Heart left ventricle (tissue), 16 donors: Measurements from ENCODE around the gene TTC32. TPM values are rescaled to one million over a fixed set of nuclear protein-coding genes. Genes with fewer than 3 reads are reported as not detected.
"Not testable (repeated sequence)": the region's sequence is repeated elsewhere in the genome, so short reads cannot be mapped to it uniquely, and the experiment has no call there.

Experiments used
- ATAC-seq, 4 donors: fragments of 200-7000 bp; cut with Tn5 transposase; one replicate each; pipeline ENCODE4 v1.9.1; 2020 to 2022; ENCODE audit warnings: moderate library complexity in 4 of 4, mild to moderate bottlenecking in 3 of 4, moderate number of reproducible peaks in 1 of 4
- DNase-seq, 5 donors: peaks; one replicate each; pipeline ENCODE4 v3.0.0-alpha.2; 2020
- H3K27ac ChIP-seq, 12 donors: fragments of 200-600 bp; sonication (generic) in 4 of 12; one replicate each; pipeline versions ENCODE4 v1.5.0 to v1.8.0; 2016 to 2022; ENCODE audit warnings: mild to moderate bottlenecking in 2 of 12
- H3K27me3 ChIP-seq, 9 donors: fragments of 200-600 bp; sonication (generic) in 2 of 9; one replicate each; pipeline versions ENCODE4 v1.5.1 to v1.8.0; 2016 to 2022; ENCODE audit warnings: mild to moderate bottlenecking in 3 of 9
- H3K36me3 ChIP-seq, 9 donors: fragments of 200-600 bp; sonication (generic) in 2 of 9; one replicate each; pipeline versions ENCODE4 v1.5.0 to v1.8.0; 2018 to 2022; ENCODE audit warnings: mild to moderate bottlenecking in 2 of 9
- H3K4me1 ChIP-seq, 12 donors: fragments of 200-600 bp; sonication (generic) in 4 of 12; one replicate each; pipeline versions ENCODE4 v1.5.0 to v1.8.0; 2016 to 2022; ENCODE audit warnings: mild to moderate bottlenecking in 3 of 12
- H3K4me3 ChIP-seq, 12 donors: fragments of 200-600 bp; sonication (generic) in 4 of 12; one replicate each; pipeline versions ENCODE4 v1.5.0 to v1.8.0; 2017 to 2022; ENCODE audit warnings: mild to moderate bottlenecking in 9 of 12, moderate library complexity in 4 of 12
- H3K9me3 ChIP-seq, 12 donors: fragments of 200-600 bp; sonication (generic) in 4 of 12; one replicate each; pipeline versions ENCODE4 v1.5.0 to v1.8.0; 2016 to 2022; ENCODE audit warnings: mild to moderate bottlenecking in 1 of 12
- POLR2A ChIP-seq, 2 donors: fragments of 450-650 bp; IDR thresholded peaks; one replicate each; pipeline ENCODE4 v1.6.1; 2017; ENCODE audit warnings: antibody characterized with exemption in 2 of 2, mild to moderate bottlenecking in 2 of 2, moderate library complexity in 2 of 2
- WGBS, 4 donors: extraction: QIAGEN DNeasy Blood & Tissue Kit in 2 of 4; methylation state at CpG; one replicate each; pipeline versions ENCODE4 v1.1.5 to v1.1.7; 2013 to 2018; 5-methylcytosine and 5-hydroxymethylcytosine counted together
- intact Hi-C, 10 donors: fragments of 100-400 bp; cut with DNase I; formaldehyde crosslinking; loops; one replicate each; pipeline versions ENCODE4 v1.11.1 to v1.14.2; 2022
- polyA plus RNA-seq, 2 donors: library from polyadenylated mRNA; stranded (reverse); fragments of 200-250 nt; gene quantifications; one replicate each; pipeline ENCODE4 v1.2.3, GENCODE V29; 2013
- total RNA-seq, 9 donors: library from RNA; depleted of rRNA in 2 of 9; stranded (reverse); fragments of >200 nt in 2 of 9; fragmentation: NEBNext Ultra II Directional in 3 of 9; extraction: Animal tissue kit (Norgen Biotek cat#: 25700) in 3 of 9; gene quantifications; one replicate each; pipeline versions ENCODE4 v1.1.0 to v1.2.4, GENCODE V29; 2016 to 2023
- TF ChIP-seq, protein P1 (sequence below), 12 donors: fragments of 200-600 bp; sonication (generic) in 4 of 12; IDR thresholded peaks; one replicate each; pipeline versions ENCODE4 v1.5.0 to v1.8.0; 2018 to 2022; ENCODE audit warnings: antibody characterized with exemption in 12 of 12, mild to moderate bottlenecking in 5 of 12
- donor health status: ischemic (EF 13 %, LVEDD 7.1; RV severe dilation, severe dysfunction).
- donor health status: healthy with polysubstance abuse.
- donor health status: DM: no; HTN: yes; CAD: no.
- donor health status: DM: no; HTN: no; CAD: no.
- donor health status: ischemic (EF 25% LVEDD 6.9; RV normal size, moderate dysfunction).
- donor health status: ischemic (EF 25% LVEDD 5.7; RV mildly dilated, moderate dysfunction).
- donor health status: healthy.
- donor health status: DM: yes; HTN: yes; CAD: no.
- donor health status: ischemic (EF 35%, LVEDD 5.7; RV mildly dilated, moderate dysfunction).
- donor health status: nonischemic (EF 11% LVEDD 7.7; RV severe dilation, severe dysfunction).
- donor health status: DM: yes; HTN: yes; CAD: no.
- donor health status: PGD.
- donor health status: ischemic (EF 29% LVEDD 5.4; RV normal size, mild dysfunction).
- donor health status: nonischemic (EF 23%, LVEDD 6.1; RV moderate dilation, normal function).

Gene TTC32
- total and polyA plus RNA-seq, 11 donors = 2.6 to 10.3 (median 6.3) TPM

DNA sequence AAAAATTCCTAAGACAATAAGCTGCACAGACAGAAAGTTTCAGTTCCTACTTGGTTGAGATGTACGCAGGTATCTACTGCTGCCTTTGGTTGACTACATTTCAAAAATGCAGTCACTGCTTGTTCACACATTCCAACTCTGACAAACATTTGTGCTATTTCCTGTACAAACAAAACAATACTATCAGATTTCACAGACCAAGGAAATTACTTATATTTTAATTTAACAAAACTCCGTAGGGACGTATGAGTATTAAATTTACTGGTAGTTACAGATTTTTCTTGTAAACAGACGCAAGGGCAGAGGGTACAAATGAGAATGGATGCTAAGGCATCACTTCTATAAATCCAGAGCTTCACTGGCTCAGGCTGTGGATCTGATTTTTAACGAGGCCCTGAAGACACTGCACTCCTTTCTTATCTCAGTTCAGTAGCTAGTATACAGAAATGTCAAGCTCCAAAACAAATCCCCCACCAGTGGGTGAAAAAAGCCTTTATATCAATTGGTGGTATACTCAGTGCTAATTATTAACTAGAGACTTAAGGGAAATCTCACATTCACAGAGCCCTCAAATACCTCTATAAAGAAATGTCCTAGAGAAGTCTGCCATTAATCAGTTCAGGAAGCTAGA, 31.7 kb upstream of the TTC32 start:
- no peak overlapping the region for H3K27ac ChIP-seq

DNA sequence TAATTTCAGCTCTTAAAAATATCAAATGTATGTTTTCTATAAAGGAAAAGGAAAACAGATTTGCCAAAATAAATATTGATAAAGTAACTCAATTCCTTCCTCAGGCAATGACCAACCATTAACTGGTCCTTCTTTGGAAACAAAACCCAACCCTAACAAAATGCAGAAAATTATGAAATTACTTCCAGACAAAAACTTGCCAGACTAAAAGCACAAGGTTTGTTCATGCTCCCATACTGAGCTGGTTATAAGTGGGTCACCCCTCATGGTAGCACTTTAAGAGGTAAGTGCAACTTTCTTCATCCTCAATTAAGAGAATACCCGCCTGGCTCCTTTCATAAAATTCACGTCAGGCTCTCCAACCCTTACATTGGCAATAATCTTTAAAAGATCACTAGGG, 31.1 kb upstream of the TTC32 start:
- WGBS, 4 donors = 85 to 97% (median 88%) methylated on average over 2 of the region's 2 CpGs
- intact Hi-C loops = no loop called here
- H3K9me3 ChIP-seq = peaks cover 0 to 17% (median 10%) of the 10 kb centered on the region in 12 donors
- ATAC-seq (no peak), DNase-seq (no peak)
- no peak overlapping the region for H3K4me3 ChIP-seq
- TF ChIP-seq, protein P1, sequence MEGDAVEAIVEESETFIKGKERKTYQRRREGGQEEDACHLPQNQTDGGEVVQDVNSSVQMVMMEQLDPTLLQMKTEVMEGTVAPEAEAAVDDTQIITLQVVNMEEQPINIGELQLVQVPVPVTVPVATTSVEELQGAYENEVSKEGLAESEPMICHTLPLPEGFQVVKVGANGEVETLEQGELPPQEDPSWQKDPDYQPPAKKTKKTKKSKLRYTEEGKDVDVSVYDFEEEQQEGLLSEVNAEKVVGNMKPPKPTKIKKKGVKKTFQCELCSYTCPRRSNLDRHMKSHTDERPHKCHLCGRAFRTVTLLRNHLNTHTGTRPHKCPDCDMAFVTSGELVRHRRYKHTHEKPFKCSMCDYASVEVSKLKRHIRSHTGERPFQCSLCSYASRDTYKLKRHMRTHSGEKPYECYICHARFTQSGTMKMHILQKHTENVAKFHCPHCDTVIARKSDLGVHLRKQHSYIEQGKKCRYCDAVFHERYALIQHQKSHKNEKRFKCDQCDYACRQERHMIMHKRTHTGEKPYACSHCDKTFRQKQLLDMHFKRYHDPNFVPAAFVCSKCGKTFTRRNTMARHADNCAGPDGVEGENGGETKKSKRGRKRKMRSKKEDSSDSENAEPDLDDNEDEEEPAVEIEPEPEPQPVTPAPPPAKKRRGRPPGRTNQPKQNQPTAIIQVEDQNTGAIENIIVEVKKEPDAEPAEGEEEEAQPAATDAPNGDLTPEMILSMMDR (IDR thresholded peaks at IDR 0.05) = no peak
- no peak for TF ChIP-seq POLR2A (IDR thresholded peaks at IDR 0.05)
- no peaks in the 10 kb centered on the region for H3K27me3 ChIP-seq
- no peaks in the 10 kb centered on the region for H3K4me1 ChIP-seq
- peaks cover 0 to 79% (median 29%) of the 10 kb centered on the region in 9 donors for H3K36me3 ChIP-seq
- H3K27ac ChIP-seq = no peak overlapping the region

More for the DNA sequence above, 31.7 kb upstream of the TTC32 start:
- TF ChIP-seq POLR2A (IDR thresholded peaks at IDR 0.05) = no peak
- TF ChIP-seq, protein P1 (IDR thresholded peaks at IDR 0.05) = no peak
- intact Hi-C loops = no loop called here
- H3K9me3 ChIP-seq = peaks cover 0 to 12% (median 4%) of the 10 kb centered on the region in 12 donors
- no peak for ATAC-seq
- no peak for DNase-seq
- no peaks in the 10 kb centered on the region for H3K4me1 ChIP-seq
- H3K36me3 ChIP-seq = peaks cover 0 to 80% (median 31%) of the 10 kb centered on the region in 9 donors
- 41 to 52% (median 45%) methylated on average over 5 of the region's 5 CpGs for WGBS, 4 donors
- H3K27me3 ChIP-seq = no peaks in the 10 kb centered on the region
- H3K4me3 ChIP-seq = no peak overlapping the region

DNA sequence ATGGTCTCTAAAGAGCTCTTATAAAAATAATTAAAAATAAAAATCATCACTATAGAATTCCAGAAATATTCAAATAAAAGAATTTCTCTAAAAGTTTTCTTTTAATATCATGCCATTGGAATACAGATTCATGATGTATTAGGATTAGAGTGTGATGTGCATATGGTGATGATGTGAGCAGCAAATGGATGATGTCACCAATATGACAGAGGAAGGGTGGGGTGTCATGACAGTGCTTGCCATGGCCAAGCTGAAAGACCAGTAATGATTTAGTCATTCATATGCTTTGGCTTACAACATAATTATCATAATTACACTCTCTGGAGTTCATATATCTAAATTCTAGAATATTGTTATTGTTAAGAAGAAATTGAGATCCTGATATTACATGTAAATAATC, 27.4 kb upstream of the TTC32 start:
- intact Hi-C loops = no loop called here
- H3K36me3 ChIP-seq = peaks cover 0 to 56% (median 10%) of the 10 kb centered on the region in 9 donors

DNA sequence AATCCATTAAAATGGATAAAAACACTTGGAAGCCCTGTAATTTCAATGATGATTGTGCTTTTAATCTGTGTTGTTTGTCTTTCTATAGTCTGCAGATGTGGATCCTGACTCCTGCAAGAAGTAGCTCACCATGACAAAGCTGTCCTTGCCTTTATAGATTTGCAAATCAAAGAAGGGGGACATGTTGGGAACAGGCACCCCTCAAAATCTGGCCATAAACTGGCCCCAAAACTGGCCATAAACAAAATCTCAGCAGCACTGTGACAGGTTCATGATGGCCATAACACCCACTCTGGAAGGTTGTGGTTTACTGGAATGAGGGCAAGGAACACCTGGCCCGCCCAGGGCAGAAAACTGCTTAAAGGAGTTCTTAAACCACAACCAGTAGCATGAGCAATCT, 26.0 kb upstream of the TTC32 start:
- H3K4me3 ChIP-seq, intact Hi-C loops, H3K27ac ChIP-seq, H3K27me3 ChIP-seq, ATAC-seq, H3K4me1 ChIP-seq, DNase-seq: not testable (repeated sequence)
- peaks cover 0 to 56% (median 10%) of the 10 kb centered on the region in 9 donors for H3K36me3 ChIP-seq
- H3K9me3 ChIP-seq = peaks cover 0 to 28% (median 16%) of the 10 kb centered on the region in 12 donors
- WGBS, 4 donors = 91 to 100% (median 99%) methylated on average over 1 of the region's 1 CpG

More for the DNA sequence above, 27.4 kb upstream of the TTC32 start:
- peaks cover 0 to 28% (median 16%) of the 10 kb centered on the region in 12 donors for H3K9me3 ChIP-seq
- DNase-seq = no peak
- ATAC-seq = no peak
- H3K4me3 ChIP-seq = no peak overlapping the region
- H3K27ac ChIP-seq = no peak overlapping the region
- H3K4me1 ChIP-seq = no peaks in the 10 kb centered on the region
- H3K27me3 ChIP-seq = no peaks in the 10 kb centered on the region
- TF ChIP-seq, protein P1 (IDR thresholded peaks at IDR 0.05) = no peak
- TF ChIP-seq POLR2A (IDR thresholded peaks at IDR 0.05) = no peak

DNA sequence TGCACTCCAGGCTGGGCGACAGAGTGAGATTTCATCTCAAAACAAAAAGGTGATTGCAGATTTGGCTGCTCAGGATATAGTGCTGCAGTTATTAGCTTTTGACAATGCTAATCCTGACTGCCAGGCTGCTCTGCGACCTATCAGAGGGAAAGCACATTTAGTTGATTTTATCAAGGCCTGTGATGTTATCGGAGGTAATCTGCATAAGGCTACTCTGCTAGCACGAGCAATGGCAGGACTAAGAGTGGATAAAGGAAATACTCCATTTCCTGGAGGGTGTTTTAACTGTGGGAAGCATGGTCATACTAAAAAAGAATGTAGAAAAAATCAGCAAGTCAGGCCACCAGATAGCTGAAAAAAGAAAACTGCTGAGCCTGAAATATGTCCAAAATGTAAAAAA, 22.7 kb upstream of the TTC32 start:
- H3K4me3 ChIP-seq, intact Hi-C loops, ATAC-seq, H3K4me1 ChIP-seq, H3K27me3 ChIP-seq, DNase-seq, H3K27ac ChIP-seq: not testable (repeated sequence)
- peaks cover 0 to 27% (median 16%) of the 10 kb centered on the region in 12 donors for H3K9me3 ChIP-seq
- WGBS, 4 donors = 60 to 73% (median 69%) methylated on average over 4 of the region's 4 CpGs
- peaks cover 0 to 30% (median 7%) of the 10 kb centered on the region in 9 donors for H3K36me3 ChIP-seq

DNA sequence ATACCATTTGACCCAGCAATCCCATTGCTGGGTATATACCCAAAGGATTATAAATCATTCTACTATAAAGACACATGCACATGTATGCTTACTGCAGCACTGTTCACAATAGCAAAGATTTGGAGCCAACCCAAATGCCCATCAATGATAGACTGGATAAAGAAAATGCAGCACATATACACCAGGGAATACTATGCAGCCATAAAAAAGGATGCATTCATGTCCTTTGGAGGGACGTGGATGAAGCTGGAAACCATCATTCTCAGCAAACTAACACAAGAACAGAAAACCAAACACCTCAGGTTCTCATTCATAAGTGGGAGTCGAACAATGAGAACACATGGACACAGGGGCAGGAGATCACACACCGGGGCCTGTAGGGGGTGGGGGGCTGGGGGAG, 20.4 kb upstream of the TTC32 start:
- H3K4me1 ChIP-seq, H3K4me3 ChIP-seq, H3K9me3 ChIP-seq, ATAC-seq, intact Hi-C loops, H3K27ac ChIP-seq, H3K36me3 ChIP-seq, DNase-seq, H3K27me3 ChIP-seq: not testable (repeated sequence)
- WGBS, 4 donors = 62 to 93% (median 76%) methylated on average over 3 of the region's 3 CpGs
